HPDE6-E6E7 (cell line): ENCODE results near the gene ZNF28.
"Not testable (repeated sequence)": the region's sequence is repeated elsewhere in the genome, so short reads cannot be mapped to it uniquely, and the experiment has no call there.

Experiments used
- DNase-seq: peaks from one replicate; pipeline ENCODE4 v3.0.0; 2011; ENCODE audit warnings: missing footprints; ENCODE audit errors: extremely low spot score

The ZNF28 gene

DNA sequence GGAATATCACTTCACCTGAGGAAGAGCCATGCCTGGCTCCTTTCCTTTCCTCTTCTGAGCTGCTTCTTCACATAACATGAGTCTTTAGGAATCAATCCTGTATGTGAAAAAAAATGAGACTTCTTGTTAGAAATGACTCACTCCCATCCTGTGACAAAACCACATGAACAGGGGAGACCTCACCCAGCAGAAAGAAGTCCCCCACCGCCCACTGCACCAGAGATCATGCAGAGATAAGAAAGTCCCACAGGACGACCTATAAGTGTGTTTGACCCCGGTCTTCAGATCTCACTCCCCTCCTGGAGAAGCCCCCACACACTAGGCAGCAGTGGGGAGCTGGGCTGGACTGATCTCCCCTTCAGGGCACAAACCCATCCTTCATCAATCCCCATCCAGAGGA is 42.6 kb downstream of the ZNF28 start:
- no peak for DNase-seq

DNA sequence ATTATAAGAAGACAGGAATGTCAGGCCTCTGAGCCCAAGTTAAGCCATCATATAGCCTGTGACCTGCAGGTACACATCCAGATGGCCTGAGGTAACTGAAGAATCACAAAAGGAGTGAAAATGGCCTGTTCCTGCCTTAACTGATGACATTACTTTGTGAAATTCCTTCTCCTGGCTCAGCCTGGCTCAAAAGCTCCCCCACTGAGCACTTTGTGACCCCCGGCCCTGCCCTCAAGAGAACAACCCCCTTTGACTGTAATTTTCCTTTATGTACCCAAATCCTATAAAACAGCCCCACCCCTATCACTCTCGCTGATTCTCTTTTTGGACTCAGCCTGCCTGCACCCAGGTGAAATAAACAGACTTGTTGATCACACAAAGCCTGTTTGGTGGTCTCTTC is 65.0 kb downstream of the ZNF28 start:
- not testable (repeated sequence) for DNase-seq

DNA sequence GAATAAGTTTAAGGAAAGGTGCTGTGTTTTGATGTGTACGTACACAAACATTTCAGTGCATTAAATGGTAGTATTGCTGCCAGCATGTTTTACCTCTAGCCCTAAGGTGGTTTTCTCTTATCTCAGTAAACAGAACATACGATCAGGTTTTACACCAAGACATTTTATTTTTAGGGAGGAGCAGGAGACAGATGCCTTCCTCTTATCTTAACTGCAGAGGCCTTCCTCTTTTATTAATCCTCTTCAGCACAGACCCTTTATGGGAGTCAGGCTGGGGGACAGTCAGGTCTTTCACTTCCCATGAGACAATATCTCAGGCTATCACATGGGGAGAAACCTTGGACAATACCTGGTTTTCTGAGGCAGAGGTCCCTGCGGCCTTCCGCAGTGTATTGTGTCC is 71.7 kb downstream of the ZNF28 start:
- no peak for DNase-seq

DNA sequence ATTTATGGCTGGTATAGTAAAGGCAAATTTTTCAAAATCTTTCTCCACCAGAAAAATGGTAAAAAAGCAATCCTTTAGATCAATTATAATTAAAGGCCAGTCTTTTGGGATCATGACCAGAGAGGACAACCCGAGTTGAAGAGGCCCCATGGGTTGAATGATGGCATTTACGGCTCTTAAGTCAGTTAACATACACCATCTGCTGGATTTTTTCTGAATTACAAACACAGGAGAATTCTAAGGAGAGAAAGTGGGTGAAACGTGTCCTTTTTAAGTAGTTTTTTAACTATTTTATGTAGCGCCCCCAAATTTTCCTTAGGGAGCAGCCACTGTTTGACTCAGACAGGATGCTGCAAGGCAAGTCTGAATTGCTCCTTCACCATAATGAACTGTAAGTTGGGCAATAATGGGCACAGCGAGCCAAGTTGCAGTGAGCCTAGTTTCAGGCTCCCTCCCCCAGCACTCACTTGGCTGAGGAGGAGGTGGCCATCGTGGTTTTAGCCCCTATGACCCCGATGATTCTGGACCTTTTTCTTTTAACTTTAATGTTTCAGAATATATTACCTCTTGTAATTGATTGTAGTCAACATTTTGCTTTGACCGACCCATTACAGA is 73.0 kb downstream of the ZNF28 start:
- peak; percentile 23 for DNase-seq
